Measurements from ENCODE around the gene FBXW9. TPM values are rescaled to one million over a fixed set of nuclear protein-coding genes. Genes with fewer than 3 reads are reported as not detected.

Gene FBXW9
- total and polyA plus RNA-seq, 8 donors = 3.1 to 8.5 (median 4.4) TPM

DNA sequence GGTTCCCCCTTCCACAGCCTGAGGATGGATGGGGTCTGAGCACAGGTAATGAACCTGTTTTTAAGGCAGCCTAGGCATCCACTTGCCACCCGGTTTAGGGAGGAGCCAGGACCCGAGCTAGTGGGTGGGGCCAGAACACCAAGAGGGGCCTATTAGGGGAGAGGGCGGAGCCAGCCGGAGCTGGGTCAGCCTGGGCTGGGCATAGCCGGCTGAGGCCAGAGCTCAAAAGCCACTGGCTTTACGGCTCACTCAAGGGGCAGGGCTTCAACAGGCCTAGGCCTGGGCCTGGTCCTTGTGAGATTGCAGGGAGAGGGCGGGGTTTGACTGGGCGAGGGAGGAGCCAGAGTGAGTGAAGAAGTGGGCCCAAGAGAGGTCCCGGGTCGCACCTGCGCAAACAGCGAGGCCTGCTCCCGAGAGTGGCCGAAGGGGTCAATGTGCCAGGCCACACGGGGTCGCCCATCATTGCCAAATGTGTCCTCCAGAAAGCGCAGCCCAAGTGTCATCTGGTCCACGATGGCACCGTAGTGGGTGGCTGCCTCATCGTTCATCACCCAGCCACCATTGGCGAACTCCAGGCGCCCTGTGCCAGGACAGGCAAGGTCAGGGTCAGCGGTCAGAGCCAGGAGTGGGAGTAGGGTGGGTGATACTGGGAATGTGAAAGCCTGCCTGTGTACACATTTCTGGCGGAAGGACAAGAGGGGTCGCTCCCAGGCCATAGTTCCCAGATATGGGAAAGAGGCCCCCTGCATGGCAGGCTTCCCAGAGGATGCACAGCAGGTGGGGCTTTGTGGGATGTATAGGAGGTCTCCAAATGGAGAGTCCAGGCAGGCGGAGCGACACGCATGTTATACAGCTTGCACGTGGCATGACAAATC is 31.8 kb downstream of the FBXW9 start:
- no peak for FAIRE-seq

GRCh38 chr19:12660980-12661379 is 35.5 kb downstream of the FBXW9 start:
- WGBS, 2 donors = 90% methylated on average over 12 of the region's 12 CpGs

More for the DNA sequence above, 31.8 kb downstream of the FBXW9 start:
- H3K36me3 ChIP-seq = peaks cover 0 to 12% (median 0%) of the 10 kb centered on the region in 3 donors
- WGBS, 2 donors = 86 to 89% methylated on average over 29 of the region's 29 CpGs
- no peaks in the 10 kb centered on the region for H3K9me3 ChIP-seq
- no peak overlapping the region for H3K27ac ChIP-seq
- intact Hi-C loops (cut with DNase I) = no loop called here
- peak overlapping the region in 1 of 4 donors; percentile 84 for H3K4me3 ChIP-seq
- no peaks in the 10 kb centered on the region for H3K27me3 ChIP-seq
- TF ChIP-seq, protein P1, sequence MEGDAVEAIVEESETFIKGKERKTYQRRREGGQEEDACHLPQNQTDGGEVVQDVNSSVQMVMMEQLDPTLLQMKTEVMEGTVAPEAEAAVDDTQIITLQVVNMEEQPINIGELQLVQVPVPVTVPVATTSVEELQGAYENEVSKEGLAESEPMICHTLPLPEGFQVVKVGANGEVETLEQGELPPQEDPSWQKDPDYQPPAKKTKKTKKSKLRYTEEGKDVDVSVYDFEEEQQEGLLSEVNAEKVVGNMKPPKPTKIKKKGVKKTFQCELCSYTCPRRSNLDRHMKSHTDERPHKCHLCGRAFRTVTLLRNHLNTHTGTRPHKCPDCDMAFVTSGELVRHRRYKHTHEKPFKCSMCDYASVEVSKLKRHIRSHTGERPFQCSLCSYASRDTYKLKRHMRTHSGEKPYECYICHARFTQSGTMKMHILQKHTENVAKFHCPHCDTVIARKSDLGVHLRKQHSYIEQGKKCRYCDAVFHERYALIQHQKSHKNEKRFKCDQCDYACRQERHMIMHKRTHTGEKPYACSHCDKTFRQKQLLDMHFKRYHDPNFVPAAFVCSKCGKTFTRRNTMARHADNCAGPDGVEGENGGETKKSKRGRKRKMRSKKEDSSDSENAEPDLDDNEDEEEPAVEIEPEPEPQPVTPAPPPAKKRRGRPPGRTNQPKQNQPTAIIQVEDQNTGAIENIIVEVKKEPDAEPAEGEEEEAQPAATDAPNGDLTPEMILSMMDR (IDR thresholded peaks at IDR 0.05) = no peak
- H3K4me1 ChIP-seq = peaks cover 4 to 21% (median 7%) of the 10 kb centered on the region in 3 donors
- ATAC-seq (no peak), DNase-seq (no peak)

GRCh38 chr19:12657966-12658365 is 38.5 kb downstream of the FBXW9 start:
- intact Hi-C loops (cut with DNase I) = no loop called here
- DNase-seq (no peak), FAIRE-seq (no peak), ATAC-seq (no peak)
- TF ChIP-seq, protein P1 (IDR thresholded peaks at IDR 0.05) = no peak
- WGBS, 2 donors = 96% methylated on average over 22 of the region's 22 CpGs
- Histone ChIP-seq H3K4me3 (no peak overlapping the region), H3K27me3 (no peaks in the 10 kb centered on the region), H3K36me3 (peaks cover 0 to 6% (median 0%) of the 10 kb centered on the region in 3 donors), H3K4me1 (no peaks in the 10 kb centered on the region), H3K9me3 (no peaks in the 10 kb centered on the region), H3K27ac (no peak overlapping the region)

More at GRCh38 chr19:12660980-12661379, 35.5 kb downstream of the FBXW9 start:
- peaks cover 0 to 12% (median 0%) of the 10 kb centered on the region in 3 donors for H3K36me3 ChIP-seq
- intact Hi-C loops (cut with DNase I) = no loop called here
- DNase-seq = no peak
- no peak overlapping the region for H3K27ac ChIP-seq
- no peaks in the 10 kb centered on the region for H3K27me3 ChIP-seq
- H3K9me3 ChIP-seq = no peaks in the 10 kb centered on the region
- H3K4me3 ChIP-seq = no peak overlapping the region
- no peak for FAIRE-seq
- TF ChIP-seq, protein P1 (IDR thresholded peaks at IDR 0.05) = no peak
- ATAC-seq = no peak
- peaks cover 0 to 3% (median 0%) of the 10 kb centered on the region in 3 donors for H3K4me1 ChIP-seq

GRCh38 chr19:12656899-12657571 is 39.4 kb downstream of the FBXW9 start:
- intact Hi-C loops (cut with DNase I) = no loop called here
- peaks cover 0 to 6% (median 0%) of the 10 kb centered on the region in 3 donors for H3K36me3 ChIP-seq
- H3K4me3 ChIP-seq = no peak overlapping the region
- no peaks in the 10 kb centered on the region for H3K27me3 ChIP-seq
- FAIRE-seq (no peak), DNase-seq (peak in 5 of 6 donors; percentile 35 to 83 (median 58)), ATAC-seq (peak in 3 of 4 donors; percentile 71 to 93 (median 73))
- no peak overlapping the region for H3K27ac ChIP-seq
- TF ChIP-seq, protein P1 (IDR thresholded peaks at IDR 0.05) = no peak
- 70 to 78% methylated on average over 47 to 50 of the region's 50 CpGs for WGBS, 2 donors
- H3K4me1 ChIP-seq = no peaks in the 10 kb centered on the region
- no peaks in the 10 kb centered on the region for H3K9me3 ChIP-seq
